Body of pancreas (tissue), 4 donors: ENCODE results near the gene ORC4. TPM values are rescaled to one million over a fixed set of nuclear protein-coding genes. Genes with fewer than 3 reads are reported as not detected.

Experiments used
- ATAC-seq: fragments of 150-250 bp; one replicate; pipeline ENCODE4 v1.9.1; 2016
- DNase-seq, 4 donors: peaks; one replicate each; pipeline ENCODE4 v3.0.0-alpha.2; 2019
- H3K27ac ChIP-seq, 4 donors: fragments of 200-600 bp; sonication (generic); 1 replicate in 3 of 4; 2 replicates in 1 of 4; pipeline versions ENCODE4 v1.5.1 to v1.6.1; 2016 to 2019; ENCODE audit warnings: mild to moderate bottlenecking in 1 of 4, mixed read lengths in 1 of 4, moderate library complexity in 1 of 4
- H3K27me3 ChIP-seq, 2 donors: fragments of 200-600 bp; sonication (generic); one replicate each; pipeline ENCODE4 v1.6.0; 2016; ENCODE audit warnings: mild to moderate bottlenecking in 1 of 2
- H3K36me3 ChIP-seq, 2 donors: fragments of 200-600 bp; sonication (generic); replicated peaks in 1 of 2; 2 replicates each; pipeline ENCODE4 v1.5.1; 2016; ENCODE audit warnings: low read depth in 2 of 2; ENCODE audit not compliant: insufficient read depth in 1 of 2
- H3K4me1 ChIP-seq: fragments of 200-600 bp; sonication (generic); one replicate; pipeline ENCODE4 v1.6.0; 2016
- H3K4me3 ChIP-seq, 2 donors: fragments of 200-600 bp; sonication (generic); 1 replicate in 1 of 2; 2 replicates in 1 of 2; pipeline ENCODE4 v1.5.1; 2016 to 2019
- H3K9me3 ChIP-seq, 3 donors: fragments of 200-600 bp; sonication (generic); 1 replicate in 2 of 3; 2 replicates in 1 of 3; pipeline ENCODE4 v1.5.1; 2016
- POLR2A ChIP-seq, 3 donors: fragments of 450-650 bp; IDR thresholded peaks; one replicate each; pipeline ENCODE4 v1.6.1; 2016; ENCODE audit warnings: antibody characterized with exemption in 3 of 3, mild to moderate bottlenecking in 2 of 3
- WGBS, 2 donors: methylation state at CpG; one replicate each; pipeline ENCODE4 v1.1.5; 2017; 5-methylcytosine and 5-hydroxymethylcytosine counted together
- intact Hi-C: fragments of 100-400 bp; cut with DNase I; formaldehyde crosslinking; loops from one replicate; pipeline ENCODE4 v1.15.1; 2023
- total RNA-seq, 2 donors: library from RNA; depleted of rRNA; stranded (reverse); fragments of >200 nt; gene quantifications; one replicate each; pipeline ENCODE4 v1.1.0, GENCODE V29; 2016
- TF ChIP-seq, protein P1 (sequence below), 7 experiments: fragments of 450-650 bp in 4 of 7; fragments of 200-600 bp in 3 of 7; sonication (generic) in 3 of 7; IDR thresholded peaks; one replicate each; pipeline ENCODE4 v1.5.1; 2016 to 2019; ENCODE audit warnings: antibody characterized with exemption in 7 of 7

The ORC4 gene
- 10 to 100 TPM; 10.9 to 20.0 TPM for total RNA-seq

DNA sequence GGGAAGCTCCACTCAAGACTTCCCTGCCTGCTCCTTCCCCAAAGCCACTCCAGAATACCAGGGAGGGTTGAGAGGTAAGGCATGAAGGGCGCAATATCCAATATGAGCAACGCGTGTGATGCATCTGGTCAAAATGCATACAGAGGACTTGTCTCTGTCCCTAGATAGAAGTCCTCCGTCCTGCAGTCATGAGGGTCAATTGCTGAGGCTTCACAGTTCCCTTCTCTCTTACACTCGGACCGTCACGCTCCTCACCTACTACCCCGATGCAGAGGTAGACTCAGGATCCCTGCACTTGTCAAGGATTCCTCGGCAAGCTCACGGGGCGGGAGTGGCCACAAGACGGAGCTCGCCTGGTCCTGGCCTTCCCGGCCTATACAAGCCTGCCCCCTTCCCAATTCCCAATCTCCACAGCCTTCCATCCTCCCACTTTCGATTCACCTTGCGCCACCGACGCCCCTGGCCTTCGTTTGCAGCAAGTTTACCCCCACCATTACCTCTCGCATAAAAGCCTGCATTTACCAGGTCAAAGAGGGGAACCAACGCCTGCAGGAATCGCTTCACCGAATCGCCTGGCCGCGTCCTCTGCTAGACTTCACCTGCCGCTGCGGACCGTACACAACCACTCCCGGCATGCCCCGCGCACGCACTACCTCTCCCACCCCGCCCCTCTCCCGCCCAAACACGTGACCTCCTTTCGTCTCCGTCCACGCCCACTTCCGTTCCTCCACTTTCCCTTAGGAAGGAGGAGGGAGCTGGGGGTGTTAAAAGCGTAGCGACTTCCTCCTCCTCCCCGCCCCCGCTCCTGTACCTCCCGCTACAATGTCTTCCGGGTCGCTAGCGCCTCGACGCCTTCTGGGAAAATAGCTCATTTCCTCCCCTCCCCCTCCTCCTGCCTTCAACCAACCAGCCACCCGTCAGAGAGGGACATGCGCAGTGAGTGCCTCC lies at the start of gene ORC4:
Gene ORC4, minus strand, starts transcription at position 627 of the 948 bp plus-strand sequence. CDS start 44,779 bp downstream, outside the sequence.
- Histone ChIP-seq H3K36me3 (no peaks in the 10 kb centered on the region), H3K4me3 (peak within 1 kb of the TSS; percentile 36 to 84), H3K4me1 (peaks cover 19% of the 10 kb centered on the region), H3K9me3 (no peaks in the 10 kb centered on the region), H3K27me3 (no peaks in the 10 kb centered on the region), H3K27ac (peak within 1 kb of the TSS; percentile 92 to 93 (median 92))
- ATAC-seq = peak; percentile 97
- intact Hi-C loops = no loop called here
- DNase-seq = peak; percentile 99 to 100 (median 99)
- TF ChIP-seq, protein P1, sequence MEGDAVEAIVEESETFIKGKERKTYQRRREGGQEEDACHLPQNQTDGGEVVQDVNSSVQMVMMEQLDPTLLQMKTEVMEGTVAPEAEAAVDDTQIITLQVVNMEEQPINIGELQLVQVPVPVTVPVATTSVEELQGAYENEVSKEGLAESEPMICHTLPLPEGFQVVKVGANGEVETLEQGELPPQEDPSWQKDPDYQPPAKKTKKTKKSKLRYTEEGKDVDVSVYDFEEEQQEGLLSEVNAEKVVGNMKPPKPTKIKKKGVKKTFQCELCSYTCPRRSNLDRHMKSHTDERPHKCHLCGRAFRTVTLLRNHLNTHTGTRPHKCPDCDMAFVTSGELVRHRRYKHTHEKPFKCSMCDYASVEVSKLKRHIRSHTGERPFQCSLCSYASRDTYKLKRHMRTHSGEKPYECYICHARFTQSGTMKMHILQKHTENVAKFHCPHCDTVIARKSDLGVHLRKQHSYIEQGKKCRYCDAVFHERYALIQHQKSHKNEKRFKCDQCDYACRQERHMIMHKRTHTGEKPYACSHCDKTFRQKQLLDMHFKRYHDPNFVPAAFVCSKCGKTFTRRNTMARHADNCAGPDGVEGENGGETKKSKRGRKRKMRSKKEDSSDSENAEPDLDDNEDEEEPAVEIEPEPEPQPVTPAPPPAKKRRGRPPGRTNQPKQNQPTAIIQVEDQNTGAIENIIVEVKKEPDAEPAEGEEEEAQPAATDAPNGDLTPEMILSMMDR (IDR thresholded peaks at IDR 0.05) = peak in 6 of 7 experiments; percentile 8 to 70 (median 49)
- peak; percentile 57 to 89 (median 88) for TF ChIP-seq POLR2A (IDR thresholded peaks at IDR 0.05)
- 0% methylated on average over 49 to 52 of the region's 52 CpGs for WGBS, 2 donors

- TF ChIP-seq, protein P1 (IDR thresholded peaks at IDR 0.05) = no peak
- H3K27ac ChIP-seq = no peak overlapping the region
- H3K4me1 ChIP-seq = peaks cover 17% of the 10 kb centered on the region
- no peaks in the 10 kb centered on the region for H3K9me3 ChIP-seq
- no peaks in the 10 kb centered on the region for H3K27me3 ChIP-seq
- H3K36me3 ChIP-seq = no peaks in the 10 kb centered on the region
- WGBS, 2 donors = 94 to 100% methylated on average over 1 of the region's 1 CpG
- no peak overlapping the region for H3K4me3 ChIP-seq
- DNase-seq = peak in 3 of 4 donors; percentile 7 to 21 (median 13)
- ATAC-seq = no peak
- intact Hi-C loops = loop anchor here (10.0 kb wide), 1 partner anchor 1903 kb away; no protein-coding TSS in a partner anchor
These were observed 47.3 kb upstream of the ORC4 start for GRCh38 chr2:148067801-148068200.

DNA sequence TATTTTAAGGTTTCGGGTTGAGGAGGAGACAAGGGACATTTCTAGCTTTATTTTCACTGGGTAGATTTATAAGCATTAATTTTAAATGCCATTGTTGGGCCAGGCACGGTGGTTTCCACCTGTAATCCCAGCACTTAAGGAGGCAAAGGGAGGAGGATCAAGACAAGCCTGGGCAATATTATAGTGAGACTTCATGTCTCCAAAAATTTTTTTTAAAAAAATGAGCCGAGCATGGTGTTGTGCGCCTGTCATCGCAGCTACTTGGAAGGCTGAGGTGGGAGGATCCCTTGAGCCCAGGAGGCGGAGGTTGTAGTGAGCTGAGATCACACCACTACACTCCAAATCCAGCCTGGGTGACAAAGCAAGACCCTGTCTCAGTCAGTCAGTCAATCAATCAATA lies 45.4 kb upstream of the ORC4 start:
- intact Hi-C loops = loop anchor here (10.0 kb wide), 1 partner anchor 1901 kb away; no protein-coding TSS in a partner anchor

GRCh38 chr2:148063633-148064032 lies 43.1 kb upstream of the ORC4 start:
- H3K9me3 ChIP-seq = no peaks in the 10 kb centered on the region
- H3K27ac ChIP-seq = no peak overlapping the region
- DNase-seq (no peak), ATAC-seq (no peak)
- no peaks in the 10 kb centered on the region for H3K36me3 ChIP-seq
- intact Hi-C loops = loop anchor here (10.0 kb wide), 1 partner anchor 1899 kb away; no protein-coding TSS in a partner anchor
- WGBS, 2 donors = 12 to 33% methylated on average over 2 of the region's 2 CpGs
- H3K4me1 ChIP-seq = peaks cover 17% of the 10 kb centered on the region
- H3K27me3 ChIP-seq = no peaks in the 10 kb centered on the region
- TF ChIP-seq, protein P1 (IDR thresholded peaks at IDR 0.05) = no peak
- no peak for TF ChIP-seq POLR2A (IDR thresholded peaks at IDR 0.05)
- H3K4me3 ChIP-seq = no peak overlapping the region

More for the DNA sequence above, 45.4 kb upstream of the ORC4 start:
- DNase-seq (no peak), ATAC-seq (no peak)
- WGBS, 2 donors = 92 to 94% methylated on average over 6 of the region's 6 CpGs
- Histone ChIP-seq H3K36me3 (no peaks in the 10 kb centered on the region), H3K27ac (no peak overlapping the region), H3K4me1 (peaks cover 17% of the 10 kb centered on the region), H3K9me3 (no peaks in the 10 kb centered on the region), H3K4me3 (no peak overlapping the region), H3K27me3 (no peaks in the 10 kb centered on the region)
- TF ChIP-seq POLR2A (IDR thresholded peaks at IDR 0.05) = no peak
- TF ChIP-seq, protein P1 (IDR thresholded peaks at IDR 0.05) = no peak
